ENCODE measurements around the gene KRTAP13-2.

KRTAP13-2 gene, protein sequence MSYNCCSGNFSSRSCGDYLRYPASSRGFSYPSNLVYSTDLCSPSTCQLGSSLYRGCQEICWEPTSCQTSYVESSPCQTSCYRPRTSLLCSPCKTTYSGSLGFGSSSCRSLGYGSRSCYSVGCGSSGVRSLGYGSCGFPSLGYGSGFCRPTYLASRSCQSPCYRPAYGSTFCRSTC

DNA sequence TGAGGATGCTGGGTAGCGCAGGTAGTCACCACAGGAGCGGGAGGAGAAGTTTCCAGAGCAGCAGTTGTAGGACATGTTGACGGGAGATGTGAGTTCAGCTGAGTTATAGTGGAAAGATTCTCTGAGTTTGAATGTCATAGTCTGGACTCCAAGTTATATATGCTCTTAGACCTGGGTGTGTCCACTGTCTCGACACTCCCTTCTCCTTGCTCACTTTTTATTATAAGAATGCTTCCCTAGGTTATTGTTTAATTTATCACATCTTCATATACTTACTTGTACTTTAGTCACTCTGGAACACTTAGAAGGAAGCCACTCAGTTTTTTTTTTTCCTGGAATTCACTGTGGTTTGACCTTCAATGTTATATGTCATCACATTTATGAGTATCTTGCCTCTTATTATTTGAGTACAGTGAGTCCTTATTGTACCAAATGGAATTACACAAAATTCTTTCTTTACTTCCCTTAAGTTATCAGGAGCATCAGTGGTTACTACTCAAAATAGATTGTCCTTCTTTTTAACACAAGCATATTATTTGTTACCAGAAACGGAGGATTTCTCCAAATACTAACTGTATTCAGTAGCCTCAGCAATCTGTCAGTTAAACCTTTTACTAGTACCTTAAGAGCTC, at the start of gene KRTAP13-2:
TSS of gene KRTAP13-2 (minus strand) at position 133 of the 632 bp plus-strand sequence. CDS start at position 75, 58 bp downstream.
- H3K27me3 ChIP-seq (ENCODE audit: low read depth) = no peaks in the 10 kb centered on the region
- in situ Hi-C loops (cut with MboI; ENCODE audit: low sequenced_read_pairs) = no loop called here
- no peak for DNase-seq (ENCODE audit: low spot score in 2 of 2)
- no peaks in the 10 kb centered on the region; the same call in 1 of the 2 replicates for H3K9me3 ChIP-seq
- no peaks in the 10 kb centered on the region for H3K36me3 ChIP-seq (replicated peaks)
- H3K4me3 ChIP-seq = no peak within 1 kb of the TSS
- no peaks in the 10 kb centered on the region for H3K4me1 ChIP-seq

DNA sequence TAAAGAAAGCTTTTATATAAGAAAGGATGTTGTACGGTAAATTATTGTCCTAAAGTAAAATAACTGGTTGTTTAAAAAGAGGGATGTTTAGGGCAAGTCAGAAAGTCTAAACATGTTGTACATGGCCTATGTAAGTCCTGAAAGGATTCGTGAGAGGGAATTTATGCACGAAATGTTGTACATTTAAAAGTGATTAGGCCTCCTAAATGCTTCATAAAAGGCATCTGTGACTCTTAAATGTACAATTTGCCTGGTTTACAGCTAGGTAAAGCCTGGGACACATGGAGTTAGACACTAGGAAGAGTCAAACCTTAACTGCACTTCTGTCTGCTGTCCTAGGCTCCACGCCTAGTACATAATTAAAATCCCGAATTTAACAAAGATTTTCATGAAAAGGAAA, 43.9 kb upstream of the KRTAP13-2 start:
- Histone ChIP-seq H3K27me3 (ENCODE audit: low read depth) (no peaks in the 10 kb centered on the region), H3K9me3 (peaks cover 3% of the 10 kb centered on the region; the same call in 1 of the 2 replicates), H3K36me3 (replicated peaks) (no peaks in the 10 kb centered on the region), H3K4me1 (no peaks in the 10 kb centered on the region), H3K4me3 (no peak overlapping the region)
- in situ Hi-C loops (cut with MboI; ENCODE audit: low sequenced_read_pairs) = no loop called here
- DNase-seq (ENCODE audit: low spot score in 2 of 2) = no peak

DNA sequence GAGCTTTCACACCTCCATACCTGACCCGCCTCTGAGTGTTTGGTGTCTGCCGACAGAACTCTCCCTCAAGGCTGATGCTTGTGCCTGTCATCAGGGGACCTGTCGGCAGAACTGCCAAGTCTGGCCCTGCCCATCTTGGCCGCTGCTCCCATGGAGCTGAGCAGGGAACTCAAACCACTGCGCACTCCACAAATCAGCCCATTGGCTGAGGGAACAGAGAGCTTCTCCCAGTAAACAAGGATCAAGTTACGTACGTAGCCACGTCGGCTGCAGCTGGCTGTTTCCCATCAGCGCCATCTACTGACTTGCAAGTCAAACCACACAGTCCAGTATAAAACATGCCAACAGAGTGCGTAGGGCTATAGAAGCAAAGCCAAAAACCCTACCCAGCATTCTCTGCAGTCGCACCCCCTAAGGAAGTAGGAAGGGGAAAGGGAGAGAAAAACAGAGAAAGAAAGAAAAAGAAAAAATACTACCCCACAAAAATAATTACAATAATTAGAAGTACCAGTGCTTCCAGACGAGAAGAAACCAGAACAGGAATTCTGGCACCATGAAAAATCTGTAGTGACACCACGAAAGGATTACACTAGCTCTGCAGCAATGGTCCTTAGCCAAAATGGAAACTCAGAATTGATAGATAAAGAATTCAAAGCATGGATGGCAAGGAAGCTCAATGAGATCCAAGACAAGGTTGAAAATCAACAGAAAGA, 36.9 kb upstream of the KRTAP13-2 start:
- peak in 1 of 2 experiments; percentile 9 for DNase-seq (ENCODE audit: low spot score in 2 of 2)
- in situ Hi-C loops (cut with MboI; ENCODE audit: low sequenced_read_pairs) = no loop called here
- no peak overlapping the region for H3K4me3 ChIP-seq

GRCh38 chr21:30395731-30396130, 23.7 kb upstream of the KRTAP13-2 start, which contains the start of gene KRTAP13-1:
Gene KRTAP13-1 (plus strand): TSS chr21:30396031. CDS start chr21:30396087, 56 bp downstream.
- no peak within 1 kb of the TSS for H3K4me3 ChIP-seq
- DNase-seq (ENCODE audit: low spot score in 2 of 2) = no peak
- H3K27me3 ChIP-seq (ENCODE audit: low read depth) = no peaks in the 10 kb centered on the region
- no peaks in the 10 kb centered on the region for H3K4me1 ChIP-seq
- H3K9me3 ChIP-seq = no peaks in the 10 kb centered on the region
- in situ Hi-C loops (cut with MboI; ENCODE audit: low sequenced_read_pairs) = no loop called here
- H3K36me3 ChIP-seq (replicated peaks) = no peaks in the 10 kb centered on the region

More for the DNA sequence above, 36.9 kb upstream of the KRTAP13-2 start:
- no peaks in the 10 kb centered on the region for H3K4me1 ChIP-seq
- no peaks in the 10 kb centered on the region; the same call in 1 of the 2 replicates for H3K9me3 ChIP-seq
- H3K36me3 ChIP-seq (replicated peaks) = no peaks in the 10 kb centered on the region
- H3K27me3 ChIP-seq (ENCODE audit: low read depth) = no peaks in the 10 kb centered on the region

DNA sequence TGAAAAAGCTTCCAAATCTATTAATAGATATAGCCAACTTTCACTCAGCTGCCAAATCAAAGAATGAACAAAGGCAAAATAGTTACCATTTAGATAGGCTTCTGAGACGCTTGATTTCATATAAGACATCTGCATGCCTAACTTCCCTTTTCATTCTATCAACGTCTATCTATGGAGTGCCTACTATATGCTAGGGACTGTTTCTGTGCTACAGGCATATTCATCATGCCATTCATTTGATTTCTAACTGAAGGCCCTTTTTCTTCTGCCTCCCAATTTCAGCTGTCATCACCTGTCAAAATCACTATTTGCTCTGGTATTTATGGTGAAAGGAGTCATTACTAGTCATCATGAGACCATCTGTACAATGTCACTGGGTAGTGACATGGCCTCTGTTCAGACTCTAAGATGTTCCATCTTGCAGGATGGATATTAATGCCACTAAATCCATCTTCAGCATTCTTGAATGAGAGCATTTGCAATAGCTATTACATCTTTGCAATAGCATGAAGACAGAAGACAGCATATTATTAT, 19.5 kb upstream of the KRTAP13-2 start:
- no peaks in the 10 kb centered on the region for H3K9me3 ChIP-seq
- no peaks in the 10 kb centered on the region for H3K36me3 ChIP-seq (replicated peaks)
- H3K4me3 ChIP-seq = no peak overlapping the region
- in situ Hi-C loops (cut with MboI; ENCODE audit: low sequenced_read_pairs) = no loop called here
- no peaks in the 10 kb centered on the region for H3K27me3 ChIP-seq (ENCODE audit: low read depth)
- no peaks in the 10 kb centered on the region for H3K4me1 ChIP-seq
- no peak for DNase-seq (ENCODE audit: low spot score in 2 of 2)

GRCh38 chr21:30382201-30382600, 10.1 kb upstream of the KRTAP13-2 start:
- Histone ChIP-seq H3K4me3 (no peak overlapping the region), H3K36me3 (replicated peaks) (no peaks in the 10 kb centered on the region), H3K4me1 (no peaks in the 10 kb centered on the region), H3K9me3 (peaks cover 3% of the 10 kb centered on the region; the same call in 1 of the 2 replicates), H3K27me3 (ENCODE audit: low read depth) (no peaks in the 10 kb centered on the region)
- no peak for DNase-seq (ENCODE audit: low spot score in 2 of 2)
- in situ Hi-C loops (cut with MboI; ENCODE audit: low sequenced_read_pairs) = no loop called here

DNA sequence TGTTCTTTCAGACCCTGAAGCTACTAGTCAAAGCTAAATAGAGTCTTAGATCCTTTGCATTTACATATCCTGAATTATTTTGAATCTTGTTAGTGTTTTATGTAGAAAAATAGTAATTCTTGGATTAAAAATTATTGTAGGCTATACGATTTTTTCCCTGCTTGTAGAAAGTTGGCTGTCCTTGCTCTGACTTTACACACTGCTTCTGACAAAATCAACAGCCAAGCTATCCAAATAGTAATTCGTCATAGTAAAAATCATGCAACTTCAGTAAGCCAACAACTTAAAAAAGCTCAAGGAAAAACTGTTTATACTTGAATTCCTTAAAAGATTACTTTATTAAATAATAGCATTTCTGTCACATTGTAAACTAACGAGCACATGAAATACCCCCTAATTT, 16.2 kb downstream of the KRTAP13-2 start:
- DNase-seq (ENCODE audit: low spot score in 2 of 2) = no peak
- Histone ChIP-seq H3K36me3 (replicated peaks) (no peaks in the 10 kb centered on the region), H3K4me3 (no peak overlapping the region), H3K9me3 (0 out of 2 replicates have a peak, but pooled peaks cover 2% of the 10 kb centered on the region), H3K4me1 (no peaks in the 10 kb centered on the region), H3K27me3 (ENCODE audit: low read depth) (no peaks in the 10 kb centered on the region)
- in situ Hi-C loops (cut with MboI; ENCODE audit: low sequenced_read_pairs) = no loop called here

- Histone ChIP-seq H3K4me1 (no peaks in the 10 kb centered on the region), H3K27me3 (ENCODE audit: low read depth) (no peaks in the 10 kb centered on the region), H3K9me3 (no peaks in the 10 kb centered on the region; the same call in 1 of the 2 replicates), H3K36me3 (replicated peaks) (no peaks in the 10 kb centered on the region), H3K4me3 (no peak overlapping the region)
- DNase-seq (ENCODE audit: low spot score in 2 of 2) = no peak
- in situ Hi-C loops (cut with MboI; ENCODE audit: low sequenced_read_pairs) = no loop called here
Observed at GRCh38 chr21:30354308-30355005, 17.6 kb downstream of the KRTAP13-2 start.

- Histone ChIP-seq H3K4me3 (no peak overlapping the region), H3K9me3 (no peaks in the 10 kb centered on the region; the same call in 1 of the 2 replicates), H3K4me1 (no peaks in the 10 kb centered on the region), H3K27me3 (ENCODE audit: low read depth) (no peaks in the 10 kb centered on the region), H3K36me3 (replicated peaks) (no peaks in the 10 kb centered on the region)
- in situ Hi-C loops (cut with MboI; ENCODE audit: low sequenced_read_pairs) = no loop called here
- no peak for DNase-seq (ENCODE audit: low spot score in 2 of 2)
Observed at GRCh38 chr21:30351534-30351933, 20.5 kb downstream of the KRTAP13-2 start.

GRCh38 chr21:30349572-30349971, 22.5 kb downstream of the KRTAP13-2 start:
- Histone ChIP-seq H3K36me3 (replicated peaks) (no peaks in the 10 kb centered on the region), H3K4me1 (no peaks in the 10 kb centered on the region), H3K4me3 (no peak overlapping the region), H3K27me3 (ENCODE audit: low read depth) (no peaks in the 10 kb centered on the region), H3K9me3 (no peaks in the 10 kb centered on the region; the same call in 1 of the 2 replicates)
- no peak for DNase-seq (ENCODE audit: low spot score in 2 of 2)
- in situ Hi-C loops (cut with MboI; ENCODE audit: low sequenced_read_pairs) = no loop called here

- in situ Hi-C loops (cut with MboI; ENCODE audit: low sequenced_read_pairs) = no loop called here
- Histone ChIP-seq H3K27me3 (ENCODE audit: low read depth) (no peaks in the 10 kb centered on the region), H3K36me3 (replicated peaks) (no peaks in the 10 kb centered on the region), H3K4me1 (no peaks in the 10 kb centered on the region), H3K9me3 (no peaks in the 10 kb centered on the region; the same call in 1 of the 2 replicates), H3K4me3 (no peak within 1 kb of the TSS)
- no peak for DNase-seq (ENCODE audit: low spot score in 2 of 2)
Observed at GRCh38 chr21:30348506-30348905, 23.6 kb downstream of the KRTAP13-2 start, which contains the start of gene KRTAP23-1. Gene KRTAP23-1 (minus strand): TSS chr21:30348606. CDS start chr21:30348606, 0 bp downstream.

DNA sequence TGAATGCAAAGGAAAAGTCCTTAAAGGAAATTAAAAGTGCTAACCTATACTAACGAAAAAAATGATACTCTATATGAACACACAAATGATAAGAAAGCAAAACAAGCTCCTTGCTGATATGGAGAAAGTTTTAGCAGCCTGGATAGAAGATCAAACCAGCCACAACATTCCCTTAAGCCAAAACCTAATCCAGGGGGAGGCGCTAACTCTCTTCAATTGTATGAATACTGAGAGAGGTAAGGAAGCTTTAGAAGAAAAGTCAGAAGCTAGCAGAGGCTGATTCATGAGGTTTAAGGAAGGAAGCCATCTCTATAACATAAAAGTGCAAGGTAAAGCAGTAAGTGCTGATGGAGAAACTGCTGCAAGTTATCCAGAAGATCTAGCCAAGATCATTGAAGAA, 27.1 kb downstream of the KRTAP13-2 start:
- H3K4me3 ChIP-seq = no peak overlapping the region
- no peaks in the 10 kb centered on the region for H3K4me1 ChIP-seq
- H3K27me3 ChIP-seq (ENCODE audit: low read depth) = no peaks in the 10 kb centered on the region
- no peak for DNase-seq (ENCODE audit: low spot score in 2 of 2)
- in situ Hi-C loops (cut with MboI; ENCODE audit: low sequenced_read_pairs) = no loop called here
- no peaks in the 10 kb centered on the region for H3K36me3 ChIP-seq (replicated peaks)
- H3K9me3 ChIP-seq = no peaks in the 10 kb centered on the region
